Psoas muscle (tissue), 8 donors: ENCODE measurements around the gene SRL. TPM values are rescaled to one million over a fixed set of nuclear protein-coding genes. Genes with fewer than 3 reads are reported as not detected.

Source experiments
- ATAC-seq, 4 donors: fragments of 200-7000 bp; cut with Tn5 transposase; one replicate each; pipeline ENCODE4 v1.9.1; 2020; ENCODE audit warnings: moderate library complexity in 3 of 4, mild to moderate bottlenecking in 2 of 4
- DNase-seq, 2 donors: peaks; one replicate each; pipeline ENCODE4 v3.0.0-alpha.2; 2020
- H3K27ac ChIP-seq: fragments of 200-600 bp; one replicate; pipeline ENCODE4 v1.8.0; 2022
- H3K27me3 ChIP-seq, 3 donors: fragments of 200-600 bp in 1 of 3; one replicate each; pipeline versions ENCODE4 v1.6.1 to v1.8.0; 2013 to 2022; ENCODE audit warnings: low read length in 2 of 3, mild to moderate bottlenecking in 2 of 3, moderate library complexity in 1 of 3; ENCODE audit not compliant: insufficient read depth in 3 of 3
- H3K36me3 ChIP-seq, 2 donors: fragments of 200-600 bp in 1 of 2; one replicate each; pipeline versions ENCODE4 v1.6.1 to v1.8.0; 2013 to 2022; ENCODE audit warnings: low read depth in 1 of 2, mild to moderate bottlenecking in 1 of 2, moderate library complexity in 1 of 2; ENCODE audit not compliant: insufficient read depth in 1 of 2
- H3K4me1 ChIP-seq: fragments of 200-600 bp; one replicate; pipeline ENCODE4 v1.8.0; 2022
- H3K4me3 ChIP-seq: fragments of 200-600 bp; one replicate; pipeline ENCODE4 v1.8.0; 2022; ENCODE audit warnings: mild to moderate bottlenecking
- H3K9me3 ChIP-seq: fragments of 200-600 bp; one replicate; pipeline ENCODE4 v1.8.0; 2022
- CTCF ChIP-seq: fragments of 200-600 bp; IDR thresholded peaks from one replicate; pipeline ENCODE4 v1.8.0; 2022; ENCODE audit warnings: antibody characterized with exemption
- WGBS, 3 donors: extraction: QIAGEN DNeasy Blood & Tissue Kit; methylation state at CpG; one replicate each; pipeline versions ENCODE4 v1.1.6 to v1.1.7; 2013; 5-methylcytosine and 5-hydroxymethylcytosine counted together
- intact Hi-C, 2 donors: fragments of 100-400 bp; cut with DNase I; formaldehyde crosslinking; loops; one replicate each; pipeline versions ENCODE4 v1.11.0 to v1.14.2; 2022
- polyA plus RNA-seq, 3 donors: library from polyadenylated mRNA; stranded (reverse); fragments of 200-250 nt; gene quantifications; one replicate each; pipeline ENCODE4 v1.2.3, GENCODE V29; 2013
- total RNA-seq, 4 donors: library from RNA; stranded (reverse); fragmentation: NEBNext Ultra II Directional in 2 of 4; extraction: Animal tissue kit (Norgen Biotek cat#: 25700) in 2 of 4; gene quantifications; one replicate each; pipeline versions ENCODE4 v1.2.1 to v1.2.4, GENCODE V29; 2021 to 2023
- donor health status: healthy with polysubstance abuse.
- donor health status: DM: no; HTN: no; CAD: no; lungs with moderate emphysema.
- donor health status: Bipolar disorder and iron deficiency.
- donor health status: healthy.
- donor health status: DM: yes; HTN: yes; CAD: no.
- donor health status: DM: no; HTN: no; CAD: no.
- donor health status: DM: no; HTN: no; CAD: no.
- donor health status: DM: yes; HTN: yes; CAD: no.

The SRL gene
- total and polyA plus RNA-seq, 7 donors, result 196 to 552 (median 305) TPM

GRCh38 chr16:4270091-4270490 lies 28.2 kb upstream of the SRL start:
- no peak for ATAC-seq
- Histone ChIP-seq H3K9me3 (no peaks in the 10 kb centered on the region), H3K36me3 (no peaks in the 10 kb centered on the region), H3K27ac (no peak overlapping the region), H3K27me3 (no peaks in the 10 kb centered on the region), H3K4me3 (peak overlapping the region; percentile 73), H3K4me1 (peaks cover 26% of the 10 kb centered on the region)
- intact Hi-C loops, result no loop called here
- WGBS, 3 donors, result 54 to 69% (median 63%) methylated on average over 5 of the region's 5 CpGs
- DNase-seq, result no peak
- TF ChIP-seq CTCF, result no peak

GRCh38 chr16:4266372-4266771 lies 24.5 kb upstream of the SRL start:
- no peaks in the 10 kb centered on the region for H3K27me3 ChIP-seq
- TF ChIP-seq CTCF, result no peak
- intact Hi-C loops, result loop anchor here in 1 of 2 donors (10.0 kb wide), 1 partner anchor 58 kb away; no protein-coding TSS in a partner anchor
- ATAC-seq, result no peak
- no peak overlapping the region for H3K27ac ChIP-seq
- WGBS, 3 donors, result 89 to 94% (median 90%) methylated on average over 6 of the region's 6 CpGs
- peaks cover 0 to 11% of the 10 kb centered on the region in 2 donors for H3K36me3 ChIP-seq
- no peak overlapping the region for H3K4me3 ChIP-seq
- no peaks in the 10 kb centered on the region for H3K9me3 ChIP-seq
- H3K4me1 ChIP-seq, result peaks cover 27% of the 10 kb centered on the region
- no peak for DNase-seq

GRCh38 chr16:4265676-4266075 lies 23.8 kb upstream of the SRL start:
- Histone ChIP-seq H3K4me1 (peaks cover 22% of the 10 kb centered on the region), H3K27me3 (no peaks in the 10 kb centered on the region), H3K4me3 (no peak overlapping the region), H3K9me3 (no peaks in the 10 kb centered on the region), H3K36me3 (peaks cover 0 to 16% of the 10 kb centered on the region in 2 donors), H3K27ac (no peak overlapping the region)
- WGBS, 3 donors, result 65 to 69% (median 67%) methylated on average over 7 of the region's 7 CpGs
- intact Hi-C loops, result loop anchor here in 1 of 2 donors (10.0 kb wide), 1 partner anchor 59 kb away; no protein-coding TSS in a partner anchor
- TF ChIP-seq CTCF, result no peak
- no peak for ATAC-seq
- DNase-seq, result no peak

GRCh38 chr16:4264546-4264945 lies 22.7 kb upstream of the SRL start:
- ATAC-seq (no peak), DNase-seq (no peak)
- peaks cover 12% of the 10 kb centered on the region for H3K4me1 ChIP-seq
- H3K27ac ChIP-seq, result no peak overlapping the region
- no peak overlapping the region for H3K4me3 ChIP-seq
- H3K27me3 ChIP-seq, result no peaks in the 10 kb centered on the region
- WGBS, 3 donors, result 58 to 67% (median 62%) methylated on average over 5 of the region's 5 CpGs
- intact Hi-C loops, result loop anchor here in 1 of 2 donors (10.0 kb wide), 1 partner anchor 60 kb away; no protein-coding TSS in a partner anchor
- H3K36me3 ChIP-seq, result peaks cover 0 to 26% of the 10 kb centered on the region in 2 donors
- TF ChIP-seq CTCF, result no peak
- no peaks in the 10 kb centered on the region for H3K9me3 ChIP-seq
